GM12801 (cell line): ENCODE results near the gene CNOT11.

Experiments
- CTCF ChIP-seq: IDR thresholded peaks from one replicate; pipeline ENCODE4 v1.5.1; 2011; ENCODE audit warnings: control low read depth; ENCODE audit not compliant: insufficient read length; ENCODE audit errors: extremely low read depth

CNOT11 gene

GRCh38 chr2:101307503-101307902 lies 54.8 kb downstream of the CNOT11 start:
- no peak for TF ChIP-seq CTCF

- no peak for TF ChIP-seq CTCF
Observed at GRCh38 chr2:101307950-101308431, 55.3 kb downstream of the CNOT11 start.

GRCh38 chr2:101308432-101309210 lies 55.9 kb downstream of the CNOT11 start, which contains the start of gene RNF149:
RNF149 (minus strand) TSS chr2:101308701; CDS start chr2:101308588, 113 bp downstream.
- TF ChIP-seq CTCF = no peak

GRCh38 chr2:101310090-101310833 lies 57.6 kb downstream of the CNOT11 start:
- no peak for TF ChIP-seq CTCF

GRCh38 chr2:101310834-101311695 lies 58.4 kb downstream of the CNOT11 start:
- no peak for TF ChIP-seq CTCF

GRCh38 chr2:101311696-101312017 lies 59.0 kb downstream of the CNOT11 start:
- no peak for TF ChIP-seq CTCF
